ENCODE measurements around the gene KRTAP21-3.

The KRTAP21-3 gene

DNA sequence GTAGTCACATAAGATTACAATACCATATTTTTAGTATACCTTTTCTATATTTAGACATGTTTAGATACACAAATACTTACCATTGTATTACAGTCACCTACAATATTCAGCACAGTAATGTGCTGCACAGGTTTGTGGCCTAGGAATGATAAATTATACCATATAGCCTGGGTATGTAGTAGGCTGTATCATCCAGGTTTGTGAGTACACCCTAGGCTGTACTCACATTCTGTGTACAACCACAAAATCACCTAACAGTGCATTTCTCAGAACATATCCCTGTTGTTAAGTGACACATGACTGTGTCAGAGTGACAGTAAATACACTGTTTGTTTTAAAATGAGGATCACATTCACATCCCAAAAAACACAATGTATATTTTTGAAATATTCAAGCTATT lies 11.2 kb downstream of the KRTAP21-3 start:
- no peak for TF ChIP-seq CTCF (IDR thresholded peaks at IDR 0.05; ENCODE audit: low read depth, low read length, missing control alignments)
- no peak overlapping the region for H3K4me3 ChIP-seq (ENCODE audit: low read depth, low read length)
- DNase-seq (ENCODE audit: low read depth), result no peak

GRCh38 chr21:30695956-30696355 lies 22.6 kb downstream of the KRTAP21-3 start:
- TF ChIP-seq CTCF (IDR thresholded peaks at IDR 0.05; ENCODE audit: low read depth, low read length, missing control alignments), result no peak
- H3K4me3 ChIP-seq (ENCODE audit: low read depth, low read length), result no peak overlapping the region

DNA sequence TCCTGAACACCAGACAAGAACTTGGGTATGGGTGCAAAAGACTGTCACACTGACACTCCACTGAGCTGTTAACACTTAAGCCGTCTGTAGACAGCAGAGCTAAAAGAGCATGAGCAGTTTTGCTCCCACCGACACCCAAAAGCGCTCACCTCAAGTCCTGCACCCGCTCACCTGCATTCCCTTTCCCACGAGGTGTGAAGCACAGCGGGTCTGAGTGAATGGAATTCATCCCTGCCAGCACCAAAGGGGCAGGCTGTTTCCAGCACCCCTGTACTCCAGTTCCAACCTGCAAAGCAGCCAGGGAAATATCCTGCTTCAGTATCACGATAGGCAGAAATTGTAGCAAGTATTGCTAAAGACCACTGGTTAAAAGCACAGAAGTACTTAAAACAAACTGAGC lies 28.8 kb downstream of the KRTAP21-3 start:
- DNase-seq (ENCODE audit: low read depth), result no peak
- TF ChIP-seq CTCF (IDR thresholded peaks at IDR 0.05; ENCODE audit: low read depth, low read length, missing control alignments), result no peak
- no peak overlapping the region for H3K4me3 ChIP-seq (ENCODE audit: low read depth, low read length)

More at GRCh38 chr21:30695956-30696355, 22.6 kb downstream of the KRTAP21-3 start:
- no peak for DNase-seq (ENCODE audit: low read depth)

GRCh38 chr21:30684506-30684905 lies 34.1 kb downstream of the KRTAP21-3 start:
- no peak for DNase-seq (ENCODE audit: low read depth)
- TF ChIP-seq CTCF (IDR thresholded peaks at IDR 0.05; ENCODE audit: low read depth, low read length, missing control alignments), result no peak
- no peak overlapping the region for H3K4me3 ChIP-seq (ENCODE audit: low read depth, low read length)

- TF ChIP-seq CTCF (IDR thresholded peaks at IDR 0.05; ENCODE audit: low read depth, low read length, missing control alignments), result no peak
- no peak overlapping the region for H3K4me3 ChIP-seq (ENCODE audit: low read depth, low read length)
Observed at GRCh38 chr21:30680586-30680985, 38.0 kb downstream of the KRTAP21-3 start.

DNA sequence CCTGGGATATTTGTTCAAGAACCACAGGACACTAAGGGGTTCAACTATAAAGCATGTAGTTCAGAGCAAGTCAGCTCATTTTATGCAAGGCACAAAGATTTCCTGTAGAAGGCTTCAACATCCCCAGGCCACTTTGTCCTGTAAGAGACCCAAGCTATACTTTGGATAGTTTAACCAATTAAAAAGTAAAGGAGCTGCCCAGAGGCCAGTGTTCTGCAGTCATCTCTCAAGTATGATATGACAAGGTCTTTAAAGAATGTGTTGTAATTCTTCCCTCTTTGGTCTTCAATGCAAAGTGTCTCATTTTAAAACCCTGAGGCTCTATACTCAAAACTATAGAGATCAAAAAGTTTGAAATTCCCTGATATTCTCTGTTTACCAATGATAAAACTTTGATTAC lies 41.8 kb downstream of the KRTAP21-3 start:
- TF ChIP-seq CTCF (IDR thresholded peaks at IDR 0.05; ENCODE audit: low read depth, low read length, missing control alignments), result no peak
- no peak overlapping the region for H3K4me3 ChIP-seq (ENCODE audit: low read depth, low read length)
- DNase-seq (ENCODE audit: low read depth), result no peak

More at GRCh38 chr21:30680586-30680985, 38.0 kb downstream of the KRTAP21-3 start:
- no peak for DNase-seq (ENCODE audit: low read depth)

GRCh38 chr21:30674312-30674711 lies 44.3 kb downstream of the KRTAP21-3 start:
- TF ChIP-seq CTCF (IDR thresholded peaks at IDR 0.05; ENCODE audit: low read depth, low read length, missing control alignments), result no peak
- DNase-seq (ENCODE audit: low read depth), result no peak
- H3K4me3 ChIP-seq (ENCODE audit: low read depth, low read length), result no peak overlapping the region

All from GM12864 (cell line).